ENCODE measurements around the gene SMYD3.

- no peak for TF ChIP-seq CTCF (conservative IDR thresholded peaks at IDR 0.05; ENCODE audit: low read depth, low read length)
- no peak for TF ChIP-seq POLR2A (IDR thresholded peaks at IDR 0.05; ENCODE audit: low read depth, low read length)
- TF ChIP-seq RAD21 (IDR thresholded peaks at IDR 0.05; ENCODE audit: low read length), result no peak
- TF ChIP-seq MAFK (IDR thresholded peaks at IDR 0.05; ENCODE audit: low read depth, low read length), result no peak
- TF ChIP-seq RCOR1 (IDR thresholded peaks at IDR 0.05; ENCODE audit: insufficient replicate concordance, low read length), result no peak
- TF ChIP-seq RFX5 (IDR thresholded peaks at IDR 0.05; ENCODE audit: low read depth, low read length), result no peak
- no peak for TF ChIP-seq MXI1 (IDR thresholded peaks at IDR 0.05; ENCODE audit: borderline replicate concordance, low read depth, low read length)
Measured at GRCh38 chr1:246338098-246338497, 169.0 kb downstream of the SMYD3 start.
